Fibroblast of pulmonary artery (primary cell): ENCODE results near the gene ACAA2.

Experiments used
- DNase-seq: peaks from one replicate; pipeline ENCODE4 v3.0.0-alpha.2; 2010; ENCODE audit warnings: low read depth
- H3K4me3 ChIP-seq: replicated peaks from 2 replicates; pipeline ENCODE4 v1.5.1; 2011; ENCODE audit warnings: low read depth, mild to moderate bottlenecking, control low read depth, low read length, moderate library complexity
- CTCF ChIP-seq: IDR thresholded peaks from 2 replicates; pipeline ENCODE4 v1.5.1; 2011; ENCODE audit warnings: mild to moderate bottlenecking, control low read depth, low read length, inconsistent platforms; ENCODE audit errors: missing control alignments

The ACAA2 gene

GRCh38 chr18:49857708-49858107, 44.4 kb upstream of the ACAA2 start:
- TF ChIP-seq CTCF, result peak; percentile 16
- H3K4me3 ChIP-seq, result no peak overlapping the region
- DNase-seq, result peak; percentile 9

GRCh38 chr18:49856496-49856895, 43.2 kb upstream of the ACAA2 start:
- no peak for DNase-seq
- H3K4me3 ChIP-seq, result no peak overlapping the region
- no peak for TF ChIP-seq CTCF

- DNase-seq, result no peak
- TF ChIP-seq CTCF, result no peak
- H3K4me3 ChIP-seq, result no peak overlapping the region
Measured at GRCh38 chr18:49855711-49856415, 42.5 kb upstream of the ACAA2 start.

GRCh38 chr18:49854681-49855080, 41.3 kb upstream of the ACAA2 start:
- DNase-seq, result no peak
- H3K4me3 ChIP-seq, result no peak overlapping the region
- TF ChIP-seq CTCF, result no peak

GRCh38 chr18:49853436-49853835, 40.1 kb upstream of the ACAA2 start:
- H3K4me3 ChIP-seq, result no peak overlapping the region
- no peak for DNase-seq
- TF ChIP-seq CTCF, result no peak

GRCh38 chr18:49853011-49853410, 39.7 kb upstream of the ACAA2 start:
- H3K4me3 ChIP-seq, result no peak overlapping the region
- no peak for DNase-seq
- no peak for TF ChIP-seq CTCF

GRCh38 chr18:49851624-49852023, 38.3 kb upstream of the ACAA2 start:
- TF ChIP-seq CTCF, result no peak
- no peak for DNase-seq

More at GRCh38 chr18:49851624-49852023, 38.3 kb upstream of the ACAA2 start:
- H3K4me3 ChIP-seq, result no peak overlapping the region
